Ishikawa (cell line): ENCODE measurements around the gene PARD3B.

Experiments used
- CEBPB ChIP-seq: IDR thresholded peaks from 2 replicates; pipeline ENCODE4 v1.6.1; 2012
- CREB1 ChIP-seq: IDR thresholded peaks from 2 replicates; pipeline ENCODE4 v1.6.1; 2012; ENCODE audit warnings: low read depth
- EGR1 ChIP-seq: IDR thresholded peaks from 2 replicates; pipeline ENCODE4 v1.6.1; 2012
- EP300 ChIP-seq: IDR thresholded peaks from 2 replicates; pipeline ENCODE4 v1.6.1; 2012; ENCODE audit warnings: borderline replicate concordance
- FOXM1 ChIP-seq: IDR thresholded peaks from 2 replicates; pipeline ENCODE4 v1.6.1; 2012; ENCODE audit warnings: low read depth, borderline replicate concordance
- MAX ChIP-seq: IDR thresholded peaks from 2 replicates; pipeline ENCODE4 v1.6.1; 2012
- NFIC ChIP-seq: IDR thresholded peaks from 2 replicates; pipeline ENCODE4 v1.6.1; 2012
- RAD21 ChIP-seq: IDR thresholded peaks from 2 replicates; pipeline ENCODE4 v1.6.1; 2012; ENCODE audit warnings: low read depth
- REST ChIP-seq: IDR thresholded peaks from 2 replicates; pipeline ENCODE4 v1.6.1; 2012; ENCODE audit warnings: low read depth, mild to moderate bottlenecking
- TAF1 ChIP-seq: IDR thresholded peaks from 2 replicates; pipeline ENCODE4 v1.6.1; 2012; ENCODE audit warnings: low read depth, mild to moderate bottlenecking
- TCF12 ChIP-seq: IDR thresholded peaks from 2 replicates; pipeline ENCODE4 v1.6.1; 2012; ENCODE audit warnings: low read depth
- TEAD4 ChIP-seq: IDR thresholded peaks from 2 replicates; pipeline ENCODE4 v1.6.1; 2012
- USF1 ChIP-seq: IDR thresholded peaks from 2 replicates; pipeline ENCODE4 v1.6.1; 2012
- YY1 ChIP-seq: IDR thresholded peaks from 2 replicates; pipeline ENCODE4 v1.6.1; 2012; ENCODE audit warnings: low read depth
- ZBTB7A ChIP-seq: IDR thresholded peaks from 2 replicates; pipeline ENCODE4 v1.6.1; 2012; ENCODE audit warnings: low read depth

PARD3B gene

GRCh38 chr2:204966245-204966644 lies 421.0 kb downstream of the PARD3B start:
- TF ChIP-seq TAF1 (no peak), EGR1 (no peak), TEAD4 (no peak), REST (no peak), FOXM1 (no peak), NFIC (no peak), EP300 (no peak), USF1 (no peak), YY1 (no peak), CREB1 (no peak), MAX (no peak), TCF12 (no peak), RAD21 (no peak), CEBPB (no peak), ZBTB7A (no peak)

- TF ChIP-seq REST (no peak), YY1 (no peak), TAF1 (no peak), CEBPB (no peak), NFIC (no peak), ZBTB7A (no peak), TCF12 (no peak), EP300 (no peak), RAD21 (no peak), FOXM1 (no peak), USF1 (no peak), MAX (no peak), CREB1 (no peak), EGR1 (no peak), TEAD4 (no peak)
These were observed 422.1 kb downstream of the PARD3B start for GRCh38 chr2:204967199-204967960.

GRCh38 chr2:204971206-204971907 lies 426.1 kb downstream of the PARD3B start:
- no peak for TF ChIP-seq EP300
- TF ChIP-seq FOXM1: no peak
- no peak for TF ChIP-seq CEBPB
- no peak for TF ChIP-seq NFIC
- TF ChIP-seq RAD21: no peak
- TF ChIP-seq TEAD4: no peak
- TF ChIP-seq CREB1: no peak
- TF ChIP-seq TCF12: no peak
- no peak for TF ChIP-seq ZBTB7A

- TF ChIP-seq TEAD4 (no peak), FOXM1 (no peak), NFIC (no peak), MAX (no peak), EGR1 (no peak), RAD21 (no peak), EP300 (no peak), USF1 (no peak), TAF1 (no peak), CEBPB (no peak), ZBTB7A (no peak), TCF12 (no peak), CREB1 (no peak)
These were observed 426.9 kb downstream of the PARD3B start for GRCh38 chr2:204972161-204972560.
